CD4-positive, alpha-beta T cell treated with Interleukin-21 for 1 hour (primary cell): Measurements from ENCODE around the gene MYO5A.
"Not testable (repeated sequence)": the region's sequence is repeated elsewhere in the genome, so short reads cannot be mapped to it uniquely, and the experiment has no call there.

ENCODE experiments used
- DNase-seq: peaks from one replicate; pipeline ENCODE4 v3.0.0-alpha.2; 2020

Gene MYO5A

DNA sequence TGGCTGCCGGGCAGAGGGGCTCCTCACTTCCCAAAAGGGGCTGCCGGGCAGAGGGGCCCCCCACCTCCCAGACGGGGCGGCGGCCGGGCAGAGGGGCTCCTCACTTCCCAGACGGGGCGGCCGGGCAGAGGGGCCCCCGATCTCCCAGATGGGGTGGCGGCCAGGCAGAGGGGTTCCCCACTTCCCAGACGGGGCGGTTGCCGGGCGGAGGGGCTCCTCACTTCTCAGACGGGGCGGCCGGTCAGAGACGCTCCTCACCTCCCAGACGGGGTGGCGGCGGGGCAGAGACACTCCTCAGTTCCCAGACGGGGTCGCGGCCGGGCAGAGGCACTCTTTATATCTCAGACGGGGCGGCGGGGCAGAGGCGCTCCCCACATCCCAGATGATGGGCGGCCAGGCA lies 69.0 kb downstream of the MYO5A start:
- not testable (repeated sequence) for DNase-seq

DNA sequence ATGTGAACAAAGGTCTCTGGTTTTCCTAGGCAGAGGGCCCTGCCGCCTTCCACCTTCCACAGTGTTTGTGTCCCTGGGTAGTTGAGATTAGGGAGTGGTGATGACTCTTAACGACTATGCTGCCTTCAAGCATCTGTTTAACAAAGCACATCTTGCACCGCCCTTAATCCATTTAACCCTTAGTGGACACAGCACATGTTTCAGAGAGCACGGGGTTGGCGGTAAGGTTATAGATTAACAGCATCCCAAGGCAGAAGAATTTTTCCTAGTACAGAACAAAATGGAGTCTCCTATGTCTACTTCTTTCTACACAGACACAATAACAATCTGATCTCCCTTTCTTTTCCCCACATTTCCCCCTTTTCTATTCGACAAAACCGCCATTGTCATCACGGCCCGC lies 69.4 kb downstream of the MYO5A start:
- DNase-seq: not testable (repeated sequence)

DNA sequence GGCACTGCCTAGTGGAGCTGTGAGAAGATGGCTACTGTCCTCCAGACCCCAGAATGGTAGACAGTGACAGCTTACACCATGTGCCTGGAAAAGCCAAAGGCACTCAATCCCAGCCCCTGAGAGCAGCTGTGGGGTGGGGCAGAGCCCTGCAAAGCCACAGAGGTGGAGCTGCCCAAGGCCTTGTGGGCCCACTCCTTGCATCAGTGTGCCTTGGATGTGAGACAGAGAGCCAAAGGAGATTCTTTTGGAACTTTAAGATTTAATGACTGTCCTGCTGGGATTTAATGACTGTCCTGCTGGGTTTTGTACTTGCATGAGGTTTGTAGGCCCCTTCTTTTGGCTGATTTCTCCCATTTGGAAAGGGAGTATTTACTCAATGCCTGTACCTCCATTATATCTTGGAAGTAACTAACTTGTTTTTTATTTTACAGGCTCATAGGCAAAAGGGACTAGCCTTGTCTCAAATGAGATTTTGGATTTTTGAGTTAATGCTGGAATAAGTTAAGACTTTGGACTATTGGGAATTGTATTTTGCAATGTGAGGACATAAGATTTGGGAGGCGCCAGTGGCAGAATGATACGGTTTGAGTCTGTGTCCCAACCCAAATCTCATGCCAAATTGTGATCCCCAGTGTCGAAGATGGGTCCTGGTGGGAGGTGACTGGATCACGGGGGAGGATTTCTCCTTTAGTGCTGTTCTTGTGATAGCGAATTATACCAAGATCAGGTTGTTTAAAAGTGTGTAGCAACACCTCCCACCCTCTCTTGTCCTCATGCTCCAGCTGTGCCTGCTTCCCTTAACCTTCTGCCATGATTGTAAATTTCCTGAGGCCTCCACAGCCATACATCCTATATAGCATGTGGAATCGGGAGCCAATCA lies 80.4 kb downstream of the MYO5A start:
- DNase-seq: no peak

DNA sequence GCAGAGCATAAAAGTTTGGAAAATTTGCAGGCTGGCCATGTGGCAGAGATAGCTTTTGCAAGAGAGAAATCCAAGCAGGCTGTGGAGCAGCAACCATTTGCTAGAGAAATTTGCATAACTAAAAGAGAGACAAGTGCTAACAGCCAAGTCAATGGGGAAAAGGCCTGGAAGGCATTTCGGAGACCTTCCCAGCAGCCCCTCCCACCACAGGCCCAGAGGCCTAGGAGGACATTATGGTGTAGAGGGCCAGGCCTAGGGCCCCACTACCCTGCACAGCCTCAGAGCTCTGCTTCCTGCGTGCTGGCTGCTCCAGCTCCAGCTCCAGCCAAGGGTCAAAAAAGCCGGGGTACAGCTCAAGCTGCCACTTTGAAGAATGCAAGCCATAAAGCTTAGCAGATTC lies 82.7 kb downstream of the MYO5A start:
- no peak for DNase-seq

DNA sequence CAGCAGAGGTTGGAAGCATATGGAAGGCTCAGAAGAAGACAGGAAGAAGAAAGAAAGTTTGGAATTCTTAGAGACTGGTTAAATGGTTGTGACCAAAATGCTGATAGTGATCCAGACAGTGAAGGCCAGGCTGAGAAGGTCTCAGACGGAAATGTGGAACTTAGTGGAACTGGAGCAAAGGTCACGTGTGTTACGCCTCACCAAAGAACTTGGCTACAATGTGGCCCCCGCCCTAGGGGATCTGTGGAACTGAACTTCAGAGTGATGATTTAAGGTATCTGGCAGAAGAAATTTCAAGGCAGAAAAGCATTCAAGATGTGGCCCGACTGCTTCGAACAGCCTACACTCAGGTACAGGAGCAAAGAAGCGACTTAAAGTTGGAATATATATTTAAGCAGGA lies 83.1 kb downstream of the MYO5A start:
- DNase-seq: no peak

DNA sequence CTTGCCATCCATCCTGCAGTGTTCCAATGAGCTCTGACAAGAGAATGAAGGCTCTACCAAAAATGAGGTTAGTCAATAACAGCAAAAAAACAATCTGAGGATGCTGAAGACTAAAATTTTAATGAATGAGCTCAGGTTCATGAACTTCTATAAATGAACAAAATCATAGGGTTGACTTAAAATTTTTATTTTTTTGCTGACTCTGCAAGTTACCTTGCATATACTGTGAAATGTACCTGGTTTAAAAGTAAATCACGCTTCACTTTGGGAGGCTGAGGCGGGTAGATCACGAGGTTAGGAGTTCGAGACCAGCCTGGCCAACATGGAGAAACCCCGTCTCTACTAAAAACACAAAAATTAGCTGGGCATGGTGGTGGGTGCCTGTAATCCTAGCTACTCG lies 85.5 kb downstream of the MYO5A start:
- not testable (repeated sequence) for DNase-seq

DNA sequence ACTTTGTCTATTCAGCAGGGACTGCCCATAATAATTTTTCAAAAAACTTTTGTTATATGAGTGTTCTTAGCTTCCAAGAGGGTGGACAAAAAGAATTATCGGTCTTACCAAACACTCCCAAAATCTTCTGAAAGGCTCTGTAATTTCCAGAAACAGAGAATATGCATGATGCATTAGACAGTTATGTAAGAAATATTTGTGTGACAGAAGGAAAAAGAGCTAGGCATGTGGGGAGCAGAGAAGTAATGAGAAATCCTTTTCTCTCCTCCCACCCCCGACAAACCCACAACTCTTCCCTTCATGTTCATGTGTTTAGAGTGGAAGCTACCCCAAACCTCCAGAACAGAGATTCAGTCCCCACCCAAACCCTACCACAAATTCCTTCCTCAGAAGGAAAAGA lies 86.8 kb downstream of the MYO5A start:
- DNase-seq: no peak

DNA sequence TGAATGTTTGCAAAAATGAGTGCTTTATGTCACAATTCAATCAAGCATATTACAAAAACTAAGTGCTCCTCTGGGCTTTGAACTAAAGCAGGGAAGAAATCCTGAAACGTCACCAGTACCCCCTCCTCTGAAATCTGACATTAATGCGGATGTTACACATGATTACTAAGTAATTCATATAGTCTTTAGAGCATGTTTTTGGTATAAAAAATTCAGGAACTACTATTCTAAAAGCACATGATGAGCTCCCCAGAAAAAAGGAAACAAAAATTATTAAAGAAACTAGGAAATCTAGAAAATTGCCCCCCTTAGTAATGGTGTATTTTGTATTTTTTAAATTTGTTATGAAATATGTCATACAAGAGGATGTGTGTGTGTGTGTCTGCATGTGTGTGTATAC lies 87.7 kb downstream of the MYO5A start:
- DNase-seq: no peak

DNA sequence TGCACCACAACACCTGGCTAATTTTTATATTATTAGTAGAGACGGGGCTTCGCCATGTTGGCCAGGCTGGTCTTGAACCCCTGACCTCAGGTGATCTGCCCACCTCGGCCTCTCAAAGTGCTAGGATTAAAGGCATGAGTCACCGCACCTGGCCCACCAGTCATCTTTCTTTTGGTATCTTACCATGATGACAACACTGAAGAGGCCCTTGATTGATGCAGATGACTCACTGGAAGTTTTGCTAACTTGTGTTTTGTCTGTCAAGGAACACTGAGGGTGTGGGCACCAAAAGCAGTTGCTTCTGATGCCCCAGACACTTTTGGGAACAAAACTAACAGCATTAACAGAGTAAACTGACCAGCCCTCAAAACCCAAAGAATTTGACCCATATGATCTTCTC lies 88.3 kb downstream of the MYO5A start:
- DNase-seq: no peak

DNA sequence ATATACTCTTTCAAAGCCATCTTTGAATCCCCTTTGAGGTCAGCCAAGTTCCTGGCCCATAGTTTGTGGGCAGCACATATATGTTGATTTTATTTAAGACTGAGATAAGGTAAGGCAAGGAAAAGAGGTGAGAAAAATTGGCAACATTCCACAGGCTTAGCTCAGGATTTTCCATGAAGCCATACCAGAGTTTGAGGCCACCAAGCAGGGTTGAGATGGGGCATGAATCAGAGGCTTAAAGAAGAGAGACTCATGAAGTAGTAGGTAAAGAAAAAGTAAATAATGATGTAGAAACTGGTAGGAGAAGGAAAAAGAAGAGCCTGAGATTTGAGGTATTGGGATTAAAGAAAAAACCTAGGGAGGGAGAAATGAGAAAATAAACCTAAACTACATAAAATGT lies 89.2 kb downstream of the MYO5A start:
- no peak for DNase-seq

DNA sequence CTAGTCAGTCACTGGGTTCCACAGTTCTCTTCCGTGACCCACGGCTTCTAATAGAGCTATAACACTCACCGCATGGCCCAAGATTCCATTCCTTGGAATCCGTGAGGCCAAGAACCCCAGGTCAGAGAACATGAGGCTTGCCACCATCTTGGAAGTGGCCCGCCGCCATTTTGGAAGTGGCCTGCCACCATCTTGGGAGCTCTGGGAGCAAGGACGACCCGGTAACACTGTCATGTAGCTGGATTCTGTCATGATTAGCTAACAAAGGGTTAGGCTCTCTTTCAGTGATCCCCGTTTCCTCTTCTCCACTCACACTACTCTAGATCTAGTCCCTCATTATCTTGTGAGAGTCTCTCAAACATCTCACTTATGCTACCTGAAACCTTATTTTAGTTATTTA lies 89.6 kb downstream of the MYO5A start:
- not testable (repeated sequence) for DNase-seq

DNA sequence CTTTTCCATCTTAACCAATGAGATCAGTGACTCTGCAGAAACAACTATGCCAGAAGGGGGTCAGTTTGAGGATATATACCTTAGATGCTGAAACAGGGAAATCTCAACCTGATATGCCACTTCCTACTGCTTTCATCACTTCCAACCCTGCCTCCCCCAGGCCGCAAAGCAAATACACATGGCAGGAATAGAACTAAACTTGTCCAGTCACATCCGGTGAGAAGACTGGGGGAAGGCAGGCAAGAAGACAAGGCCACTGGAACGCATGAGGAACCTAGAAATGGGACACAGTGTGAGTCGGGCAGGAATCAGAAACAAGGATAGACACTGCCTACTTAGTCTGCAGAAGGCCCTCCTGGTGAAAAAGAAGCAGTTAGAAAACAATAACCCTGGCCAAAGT lies 90.6 kb downstream of the MYO5A start:
- no peak for DNase-seq

DNA sequence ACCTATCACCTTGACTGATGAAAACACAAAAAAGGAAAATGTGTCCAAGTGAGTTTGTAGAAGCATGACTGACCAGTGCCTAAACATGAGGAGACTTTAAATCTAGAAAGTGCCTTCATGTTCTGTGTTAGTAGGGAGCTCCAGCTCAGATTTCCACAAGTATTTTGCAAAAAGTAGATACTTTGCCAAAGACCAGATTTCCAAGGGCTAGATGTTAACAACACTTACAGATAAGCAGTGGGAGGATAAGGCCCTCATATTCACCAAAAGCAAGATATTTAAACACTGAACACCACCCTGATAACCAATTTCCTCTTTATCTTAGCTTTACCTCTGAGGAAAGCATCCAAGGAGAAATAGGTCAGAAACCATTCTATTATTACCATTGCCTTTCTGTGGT lies 91.0 kb downstream of the MYO5A start:
- no peak for DNase-seq

DNA sequence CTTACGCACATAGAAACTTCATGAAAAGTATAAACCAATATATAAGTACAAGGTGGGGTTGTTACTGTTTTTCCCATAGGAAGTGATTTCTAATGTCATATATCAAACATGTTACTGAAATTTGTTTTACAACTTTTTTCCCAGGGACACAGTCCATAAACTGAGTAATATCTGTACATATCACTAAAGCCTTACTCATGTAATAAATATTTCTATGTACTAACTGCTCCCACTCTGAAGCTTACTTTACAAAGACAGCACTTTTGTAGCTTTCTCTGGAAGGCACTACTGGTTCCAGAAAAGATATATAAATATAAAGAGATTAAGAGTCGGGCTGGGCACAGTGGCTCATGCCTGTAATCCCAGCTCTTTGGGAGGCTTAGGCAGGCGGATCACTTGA lies 91.7 kb downstream of the MYO5A start:
- no peak for DNase-seq

DNA sequence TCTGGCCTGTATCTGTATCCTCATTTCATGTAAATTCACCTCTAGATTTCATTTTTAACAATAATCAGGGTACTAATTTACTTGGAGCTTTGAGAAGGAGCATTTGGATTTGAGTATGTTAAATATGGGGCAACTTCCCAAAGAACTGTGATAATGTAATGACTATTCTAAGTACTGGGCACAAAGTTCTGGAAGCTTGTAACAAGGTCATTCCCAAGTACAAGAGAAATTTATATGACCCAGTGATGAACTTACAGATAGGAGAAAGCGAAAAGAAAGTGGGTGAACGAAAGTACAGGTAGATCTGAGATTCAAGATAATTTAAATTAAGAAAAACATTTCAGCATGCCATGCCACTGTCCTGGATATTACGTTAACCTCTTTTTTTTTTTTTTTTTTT lies 93.8 kb downstream of the MYO5A start:
- no peak for DNase-seq

DNA sequence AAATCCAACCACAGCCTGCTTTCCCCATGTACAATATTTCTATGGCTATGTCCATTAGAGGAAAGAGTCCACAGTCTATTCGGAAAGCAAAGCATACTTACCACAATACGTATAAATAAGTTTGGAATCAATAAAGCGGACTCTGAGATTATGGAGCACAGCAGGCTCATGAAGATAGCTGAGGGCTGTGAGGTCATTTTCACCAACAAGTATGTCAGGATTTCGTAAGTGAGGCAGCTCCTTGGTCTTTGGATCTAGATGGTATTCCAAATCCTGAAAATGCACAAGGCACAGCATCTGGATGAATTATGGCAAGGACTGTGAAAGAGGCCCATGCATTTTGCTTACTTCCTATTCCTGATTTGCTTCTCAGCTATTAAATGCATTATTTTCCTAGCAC lies 100.4 kb downstream of the MYO5A start:
- no peak for DNase-seq

DNA sequence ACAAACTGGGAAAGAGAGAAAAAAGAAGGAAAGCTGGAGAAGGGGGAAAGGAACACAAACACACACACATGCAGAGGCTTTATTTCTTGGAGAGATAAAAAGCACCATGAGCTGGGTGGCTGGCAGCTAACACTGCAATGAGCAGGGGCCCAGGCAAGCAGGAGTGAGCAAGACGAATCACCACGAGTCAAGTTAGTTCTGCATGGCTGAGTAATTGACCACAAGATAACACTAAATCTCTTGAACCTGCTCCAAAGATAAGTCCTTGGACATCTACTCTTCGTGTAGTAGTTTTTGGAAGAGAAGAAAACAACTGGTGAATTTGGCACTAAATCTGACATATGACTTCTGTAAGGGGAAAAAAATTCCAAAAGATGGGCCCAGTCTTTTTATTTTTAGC lies 100.9 kb downstream of the MYO5A start:
- no peak for DNase-seq

DNA sequence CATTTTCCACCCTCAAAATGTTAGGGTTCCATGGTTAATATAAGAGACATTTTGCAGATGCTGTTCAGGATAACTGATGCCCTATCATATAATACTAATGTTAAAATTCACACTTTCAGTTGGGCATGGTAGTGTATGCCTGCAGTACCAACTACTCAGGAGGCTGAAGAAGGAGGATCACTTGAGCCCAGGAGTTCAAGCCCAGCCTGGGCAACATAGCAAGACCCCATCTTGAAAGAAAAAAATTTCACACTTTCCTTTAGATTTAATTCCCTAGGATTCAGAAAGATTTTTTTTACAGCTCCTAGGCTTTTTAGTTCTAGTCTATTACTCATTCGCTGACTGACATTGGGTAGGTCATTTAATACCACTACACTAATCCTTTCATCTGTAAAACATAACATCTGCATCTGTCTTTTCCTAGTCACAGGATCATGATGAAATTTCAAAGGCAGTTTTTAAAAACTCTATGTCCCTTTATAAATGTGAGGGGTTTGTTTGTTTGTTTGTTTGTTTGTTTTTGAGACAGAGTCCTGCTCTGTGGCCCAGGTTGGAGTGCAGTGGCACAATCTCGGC lies 103.7 kb downstream of the MYO5A start:
- no peak for DNase-seq

DNA sequence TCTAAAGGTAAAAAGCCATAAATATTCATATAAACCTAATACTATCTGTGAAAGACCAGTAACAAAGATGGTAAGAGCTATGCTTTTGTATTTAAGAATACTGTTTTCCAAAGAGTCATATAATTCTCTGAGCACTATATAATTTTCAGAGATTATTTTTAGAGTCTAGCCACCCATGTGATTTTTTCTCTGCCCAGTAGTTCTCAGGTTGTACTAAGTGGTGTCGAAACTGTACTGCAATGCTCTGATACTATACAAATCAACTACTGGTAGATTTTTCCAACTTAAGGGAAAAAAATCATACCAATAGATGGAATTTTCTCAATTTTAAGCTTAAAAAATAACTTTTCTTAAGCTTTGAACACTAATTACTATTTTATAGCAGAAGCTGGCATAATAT lies 104.8 kb downstream of the MYO5A start:
- no peak for DNase-seq

DNA sequence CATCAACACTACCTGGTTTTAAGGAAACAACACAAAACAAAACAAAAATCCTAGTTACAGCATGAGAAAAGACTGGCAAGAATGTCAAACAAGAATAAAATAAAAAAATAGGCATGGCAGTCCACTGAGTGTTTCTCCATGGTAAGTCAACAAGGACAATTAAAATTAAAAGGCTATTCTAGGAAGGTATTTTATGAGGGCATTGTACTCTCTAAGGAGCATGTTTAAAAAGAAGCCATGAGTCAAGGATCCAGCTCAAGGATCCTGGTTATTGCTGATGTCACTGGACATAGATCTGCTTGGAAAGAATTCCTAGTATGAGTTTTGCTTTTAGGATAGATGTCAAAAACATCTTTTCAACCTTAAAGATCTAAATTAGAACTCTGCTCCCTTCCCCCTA lies 106.7 kb downstream of the MYO5A start:
- DNase-seq: no peak

DNA sequence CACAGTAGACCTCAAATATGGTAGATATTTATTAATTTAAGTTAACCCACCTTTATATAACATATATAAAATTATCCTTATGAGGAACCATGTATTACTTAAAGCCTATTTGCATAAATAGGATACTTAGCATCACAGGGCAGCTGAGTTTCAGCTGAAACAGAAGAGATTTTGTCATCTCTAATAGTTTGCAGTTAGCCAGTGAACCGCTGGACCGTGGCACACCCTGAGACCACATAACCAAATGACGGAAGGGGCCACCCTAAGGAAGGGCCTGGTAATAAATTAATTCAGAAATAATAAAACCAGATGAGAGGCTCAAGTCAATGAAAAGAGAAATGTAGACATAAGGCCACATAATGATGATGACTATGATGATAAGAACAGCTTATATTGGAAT lies 107.7 kb downstream of the MYO5A start:
- DNase-seq: no peak

DNA sequence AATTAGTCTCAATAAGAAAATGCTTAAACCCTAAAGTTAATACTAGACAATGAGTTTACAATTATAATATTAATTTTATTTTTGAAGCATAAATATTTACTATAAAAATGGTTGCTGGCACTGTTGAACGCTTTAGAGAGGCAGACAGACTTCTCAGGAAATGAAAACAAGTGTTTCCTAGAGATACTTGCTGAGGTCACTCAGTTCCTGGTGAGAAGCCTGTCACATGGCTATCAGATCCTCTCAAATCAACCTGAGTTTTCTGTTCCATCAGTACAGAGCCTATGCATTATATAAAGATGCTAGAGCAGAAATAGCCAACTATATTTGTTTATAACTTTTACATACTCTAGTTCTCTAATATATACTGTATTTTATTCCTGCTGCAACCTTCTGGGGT lies 109.2 kb downstream of the MYO5A start:
- no peak for DNase-seq

DNA sequence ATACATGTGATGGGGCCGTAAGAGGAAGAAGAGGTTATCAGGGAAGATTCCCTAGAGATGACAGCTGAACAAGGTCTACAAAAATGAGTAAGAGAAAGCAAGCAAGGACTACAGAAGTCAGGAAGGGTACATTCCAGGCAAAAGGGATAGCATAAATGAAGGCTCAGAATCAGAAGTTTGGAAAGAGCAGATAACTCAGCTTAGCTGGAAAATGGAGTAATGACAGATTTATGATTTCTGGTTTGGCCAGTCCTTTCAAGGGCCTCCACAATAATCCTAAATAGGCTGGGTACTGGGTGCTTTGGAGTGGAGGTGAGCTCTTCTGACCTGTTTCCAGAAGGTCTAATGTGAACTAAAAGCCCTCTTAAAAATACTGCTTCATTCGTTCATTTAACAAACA lies 110.7 kb downstream of the MYO5A start:
- no peak for DNase-seq

DNA sequence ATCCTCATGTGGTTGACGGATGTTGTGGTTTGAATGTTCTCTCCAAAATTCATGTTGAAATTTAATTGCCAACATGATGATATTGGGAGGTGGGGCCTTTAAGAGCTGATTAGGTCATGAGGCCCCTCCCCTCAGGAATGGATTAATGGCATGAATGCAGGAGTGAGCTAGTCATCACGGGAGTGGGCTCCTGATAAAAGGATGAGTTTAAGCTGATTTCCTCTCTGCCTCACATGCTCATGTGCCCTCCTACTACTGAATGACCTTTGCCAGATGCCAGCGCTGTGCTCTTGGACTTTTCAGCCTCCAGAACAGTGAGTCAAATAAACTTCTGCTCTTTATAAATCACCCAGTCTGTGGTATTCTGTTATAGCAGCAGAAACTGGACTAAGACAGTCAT lies 111.2 kb downstream of the MYO5A start:
- DNase-seq: no peak

DNA sequence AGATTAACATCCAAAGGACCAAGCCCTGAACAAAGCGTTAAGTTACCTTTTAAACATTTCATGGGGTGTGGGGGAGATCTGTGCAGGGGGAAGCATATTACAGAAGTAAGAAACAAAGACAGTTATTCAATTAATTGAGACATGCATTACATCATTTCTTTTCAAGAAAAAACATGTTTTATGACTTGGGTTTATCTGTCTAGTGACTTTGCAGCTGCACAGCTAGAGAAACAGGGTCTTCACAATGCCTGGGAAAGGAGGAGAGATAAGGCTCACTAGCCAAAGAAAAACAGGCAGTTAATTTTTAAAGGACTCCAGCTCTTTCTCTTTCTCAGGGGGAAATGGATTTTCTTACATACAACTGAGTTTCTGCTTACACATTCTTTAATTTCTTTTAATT lies 112.1 kb downstream of the MYO5A start:
- DNase-seq: not testable (repeated sequence)
